ENCODE measurements around the gene RS1.

Gene RS1

GRCh38 chrX:18681996-18682395 is 10.1 kb upstream of the RS1 start:
- DNase-seq: no peak
- Mint-ChIP-seq H3K27me3 (peaks cover 7% of the 10 kb centered on the region), H3K4me3 (no peak overlapping the region), H3K9me3 (no peaks in the 10 kb centered on the region), H3K4me1 (ENCODE audit: low read depth) (peaks cover 3% of the 10 kb centered on the region), H3K27ac (no peak overlapping the region), H3K36me3 (ENCODE audit: low read depth) (no peaks in the 10 kb centered on the region)

- Mint-ChIP-seq H3K27me3 (peaks cover 2% of the 10 kb centered on the region), H3K9me3 (no peaks in the 10 kb centered on the region), H3K27ac (no peak overlapping the region), H3K36me3 (ENCODE audit: low read depth) (no peaks in the 10 kb centered on the region), H3K4me3 (no peak overlapping the region), H3K4me1 (ENCODE audit: low read depth) (peaks cover 11% of the 10 kb centered on the region)
- DNase-seq: no peak
These were observed 5.4 kb upstream of the RS1 start for GRCh38 chrX:18677161-18677869.

GRCh38 chrX:18676470-18676869 is 4.6 kb upstream of the RS1 start:
- DNase-seq: no peak
- peaks cover 11% of the 10 kb centered on the region for H3K4me1 Mint-ChIP-seq (ENCODE audit: low read depth)
- H3K27me3 Mint-ChIP-seq: peaks cover 2% of the 10 kb centered on the region
- no peaks in the 10 kb centered on the region for H3K9me3 Mint-ChIP-seq
- no peaks in the 10 kb centered on the region for H3K36me3 Mint-ChIP-seq (ENCODE audit: low read depth)
- no peak overlapping the region for H3K4me3 Mint-ChIP-seq
- no peak overlapping the region for H3K27ac Mint-ChIP-seq

GRCh38 chrX:18676050-18676449 is 4.1 kb upstream of the RS1 start:
- Mint-ChIP-seq H3K27me3 (peaks cover 2% of the 10 kb centered on the region), H3K9me3 (no peaks in the 10 kb centered on the region), H3K4me1 (ENCODE audit: low read depth) (peaks cover 11% of the 10 kb centered on the region), H3K27ac (peak overlapping the region; percentile 26), H3K36me3 (ENCODE audit: low read depth) (no peaks in the 10 kb centered on the region), H3K4me3 (peak overlapping the region; percentile 29)
- peak; percentile 30 for DNase-seq

- Mint-ChIP-seq H3K4me3 (peak overlapping the region; percentile 74), H3K27me3 (peaks cover 2% of the 10 kb centered on the region), H3K27ac (peak overlapping the region; percentile 85), H3K9me3 (no peaks in the 10 kb centered on the region), H3K36me3 (ENCODE audit: low read depth) (no peaks in the 10 kb centered on the region), H3K4me1 (ENCODE audit: low read depth) (peaks cover 11% of the 10 kb centered on the region)
- peak; percentile 85 for DNase-seq
These were observed 3.2 kb upstream of the RS1 start for GRCh38 chrX:18674788-18675735.

- DNase-seq: peak; percentile 53
- H3K27ac Mint-ChIP-seq: peak overlapping the region; percentile 85
- peak overlapping the region; percentile 74 for H3K4me3 Mint-ChIP-seq
- peaks cover 2% of the 10 kb centered on the region for H3K27me3 Mint-ChIP-seq
- no peaks in the 10 kb centered on the region for H3K9me3 Mint-ChIP-seq
- no peaks in the 10 kb centered on the region for H3K36me3 Mint-ChIP-seq (ENCODE audit: low read depth)
- H3K4me1 Mint-ChIP-seq (ENCODE audit: low read depth): peaks cover 11% of the 10 kb centered on the region
These were observed 2.5 kb upstream of the RS1 start for GRCh38 chrX:18674417-18674787.

- no peak for DNase-seq
- no peaks in the 10 kb centered on the region for H3K9me3 Mint-ChIP-seq
- no peaks in the 10 kb centered on the region for H3K36me3 Mint-ChIP-seq (ENCODE audit: low read depth)
- H3K4me1 Mint-ChIP-seq (ENCODE audit: low read depth): peaks cover 5% of the 10 kb centered on the region
- H3K27ac Mint-ChIP-seq: no peak overlapping the region
- peaks cover 10% of the 10 kb centered on the region for H3K27me3 Mint-ChIP-seq
- H3K4me3 Mint-ChIP-seq: no peak overlapping the region
These were observed 3.7 kb downstream of the RS1 start for GRCh38 chrX:18668071-18668835.

GRCh38 chrX:18666614-18667013 is 5.3 kb downstream of the RS1 start:
- Mint-ChIP-seq H3K9me3 (no peaks in the 10 kb centered on the region), H3K4me1 (ENCODE audit: low read depth) (peaks cover 5% of the 10 kb centered on the region), H3K27me3 (peaks cover 10% of the 10 kb centered on the region), H3K4me3 (no peak overlapping the region), H3K27ac (no peak overlapping the region), H3K36me3 (ENCODE audit: low read depth) (no peaks in the 10 kb centered on the region)
- DNase-seq: no peak

GRCh38 chrX:18664947-18665346 is 7.0 kb downstream of the RS1 start:
- no peaks in the 10 kb centered on the region for H3K9me3 Mint-ChIP-seq
- peaks cover 10% of the 10 kb centered on the region for H3K27me3 Mint-ChIP-seq
- peaks cover 5% of the 10 kb centered on the region for H3K4me1 Mint-ChIP-seq (ENCODE audit: low read depth)
- DNase-seq: no peak
- H3K4me3 Mint-ChIP-seq: no peak overlapping the region
- H3K36me3 Mint-ChIP-seq (ENCODE audit: low read depth): no peaks in the 10 kb centered on the region
- no peak overlapping the region for H3K27ac Mint-ChIP-seq

- no peak overlapping the region for H3K4me3 Mint-ChIP-seq
- no peak overlapping the region for H3K27ac Mint-ChIP-seq
- no peaks in the 10 kb centered on the region for H3K36me3 Mint-ChIP-seq (ENCODE audit: low read depth)
- DNase-seq: no peak
- H3K27me3 Mint-ChIP-seq: peaks cover 7% of the 10 kb centered on the region
- no peaks in the 10 kb centered on the region for H3K9me3 Mint-ChIP-seq
- no peaks in the 10 kb centered on the region for H3K4me1 Mint-ChIP-seq (ENCODE audit: low read depth)
These were observed 10.6 kb downstream of the RS1 start for GRCh38 chrX:18661273-18661672.

- Mint-ChIP-seq H3K27me3 (no peaks in the 10 kb centered on the region), H3K27ac (no peak overlapping the region), H3K4me3 (no peak overlapping the region), H3K9me3 (no peaks in the 10 kb centered on the region), H3K36me3 (ENCODE audit: low read depth) (no peaks in the 10 kb centered on the region), H3K4me1 (ENCODE audit: low read depth) (no peaks in the 10 kb centered on the region)
- DNase-seq: no peak
These were observed 16.8 kb downstream of the RS1 start for GRCh38 chrX:18654875-18655836.

- Mint-ChIP-seq H3K4me3 (no peak overlapping the region), H3K36me3 (ENCODE audit: low read depth) (no peaks in the 10 kb centered on the region), H3K4me1 (ENCODE audit: low read depth) (no peaks in the 10 kb centered on the region), H3K9me3 (no peaks in the 10 kb centered on the region), H3K27ac (no peak overlapping the region), H3K27me3 (no peaks in the 10 kb centered on the region)
- DNase-seq: no peak
These were observed 19.3 kb downstream of the RS1 start for GRCh38 chrX:18652636-18653035.

GRCh38 chrX:18650662-18651061 is 21.2 kb downstream of the RS1 start:
- no peak for DNase-seq
- no peaks in the 10 kb centered on the region for H3K36me3 Mint-ChIP-seq (ENCODE audit: low read depth)
- no peak overlapping the region for H3K27ac Mint-ChIP-seq
- H3K4me3 Mint-ChIP-seq: no peak overlapping the region
- H3K4me1 Mint-ChIP-seq (ENCODE audit: low read depth): no peaks in the 10 kb centered on the region
- H3K27me3 Mint-ChIP-seq: no peaks in the 10 kb centered on the region
- no peaks in the 10 kb centered on the region for H3K9me3 Mint-ChIP-seq

All from activated T-cell treated with anti-CD3 and anti-CD28 coated beads, Interleukin-2, amount 50 U/mL, for 24 hours (primary cell).